CD4-positive, alpha-beta T cell (primary cell): ENCODE data around the gene TECPR2. TPM values are rescaled to one million over a fixed set of nuclear protein-coding genes. Genes with fewer than 3 reads are reported as not detected.

ENCODE experiments used
- ATAC-seq: fragments of 200-7000 bp; cut with Tn5 transposase; one replicate; pipeline ENCODE4 v1.10.0; 2022; ENCODE audit warnings: mild to moderate bottlenecking; ENCODE audit not compliant: poor library complexity
- CTCF ChIA-PET: fragments of 350-600 bp; sonication (Branson Sonifier 250); formaldehyde crosslinking; loops from one replicate; lab custom pipeline; 2021; ENCODE audit warnings: antibody characterized with exemption, inconsistent platforms; lab: Charles Lee
- POLR2A ChIA-PET: fragments of 350-600 bp; sonication (Branson Sonifier 250); formaldehyde crosslinking; loops from one replicate; lab custom pipeline; 2021; ENCODE audit warnings: antibody characterized with exemption, inconsistent platforms; lab: Charles Lee
- DNase-seq, 14 experiments: peaks; one replicate each; pipeline ENCODE4 v3.0.0-alpha.2; 2013 to 2020; ENCODE audit warnings: mixed read lengths in 2 of 14
- H3K27ac ChIP-seq, 2 donors: one replicate each; pipeline versions ENCODE4 v1.5.1 to v1.7.0; 2013; ENCODE audit warnings: low read length in 2 of 2, low read depth in 1 of 2, mild to moderate bottlenecking in 1 of 2
- H3K27me3 ChIP-seq, 2 experiments: 1 replicate in 1 of 2; 2 replicates in 1 of 2; pipeline versions ENCODE4 v1.6.1 to v1.7.0; 2013; ENCODE audit warnings: low read length in 2 of 2, control low read depth in 1 of 2, mild to moderate bottlenecking in 1 of 2, moderate library complexity in 1 of 2; ENCODE audit not compliant: insufficient read depth in 2 of 2, control insufficient read depth in 1 of 2
- H3K36me3 ChIP-seq: one replicate; pipeline ENCODE4 v1.6.1; 2013; ENCODE audit warnings: low read length, control low read depth; ENCODE audit not compliant: insufficient read depth
- H3K4me1 ChIP-seq: one replicate; pipeline ENCODE4 v1.6.1; 2013; ENCODE audit warnings: low read length, control low read depth; ENCODE audit not compliant: insufficient read depth
- H3K4me3 ChIP-seq: one replicate; pipeline ENCODE4 v1.5.1; 2013; ENCODE audit warnings: mild to moderate bottlenecking, low read length, moderate library complexity
- H3K9me3 ChIP-seq, 2 experiments: 1 replicate in 1 of 2; 2 replicates in 1 of 2; pipeline versions ENCODE4 v1.6.1 to v1.7.0; 2013; ENCODE audit warnings: low read length in 2 of 2, mild to moderate bottlenecking in 2 of 2, control low read depth in 1 of 2, moderate library complexity in 1 of 2; ENCODE audit not compliant: control insufficient read depth in 1 of 2, insufficient read depth in 1 of 2
- H3K27ac Mint-ChIP-seq: one replicate; pipeline ENCODE4 v1.8.0; 2020; ENCODE audit warnings: mixed read lengths
- H3K27me3 Mint-ChIP-seq: one replicate; pipeline ENCODE4 v1.8.0; 2021; ENCODE audit warnings: mixed read lengths
- H3K36me3 Mint-ChIP-seq: one replicate; pipeline ENCODE4 v1.8.0; 2021; ENCODE audit warnings: low read depth, mixed read lengths
- H3K4me1 Mint-ChIP-seq: one replicate; pipeline ENCODE4 v1.8.0; 2021; ENCODE audit warnings: low read depth, mixed read lengths
- H3K4me3 Mint-ChIP-seq: one replicate; pipeline ENCODE4 v1.8.0; 2020; ENCODE audit warnings: mild to moderate bottlenecking, mixed read lengths
- H3K9me3 Mint-ChIP-seq: one replicate; pipeline ENCODE4 v1.8.0; 2020; ENCODE audit warnings: mixed read lengths
- CTCF ChIP-seq: fragments of 200-600 bp; IDR thresholded peaks from one replicate; pipeline ENCODE4 v1.8.0; 2022; ENCODE audit warnings: antibody characterized with exemption, mild to moderate bottlenecking
- intact Hi-C, 2 experiments: fragments of 100-400 bp; cut with DNase I in 1 of 2; cut with micrococcal nuclease in 1 of 2; formaldehyde crosslinking; loops; one replicate each; pipeline versions ENCODE4 v1.15.1 to v1.9.0; 2023 to 2025; cut with DNase I, micrococcal nuclease
- total RNA-seq, 174 experiments: library from RNA in 2 of 174; stranded (reverse) in 2 of 174; gene quantifications; one replicate each; pipeline ENCODE4 v1.2.3 and lab custom pipeline; 2021 to 2026

TECPR2 gene
- total RNA-seq, 2 experiments from 2014 or later: 5.0 to 5.4 TPM

- Mint-ChIP-seq H3K4me1 (no peaks in the 10 kb centered on the region), H3K9me3 (no peaks in the 10 kb centered on the region), H3K36me3 (no peaks in the 10 kb centered on the region), H3K4me3 (no peak overlapping the region), H3K27me3 (no peaks in the 10 kb centered on the region), H3K27ac (no peak overlapping the region)
- POLR2A ChIA-PET: no interaction called here
- intact Hi-C loops: no loop called here
- CTCF ChIA-PET: no interaction called here
- ATAC-seq (no peak), DNase-seq (no peak)
- TF ChIP-seq CTCF: no peak
- H3K4me3 ChIP-seq: no peak overlapping the region
- no peaks in the 10 kb centered on the region for H3K9me3 ChIP-seq
- H3K4me1 ChIP-seq: no peaks in the 10 kb centered on the region
- H3K27ac ChIP-seq: no peak overlapping the region
- H3K27me3 ChIP-seq: no peaks in the 10 kb centered on the region
- H3K36me3 ChIP-seq: no peaks in the 10 kb centered on the region
Observed at GRCh38 chr14:102491366-102491765, 128.6 kb downstream of the TECPR2 start.

GRCh38 chr14:102491786-102492530 lies 129.2 kb downstream of the TECPR2 start:
- H3K36me3 Mint-ChIP-seq: no peaks in the 10 kb centered on the region
- no peak for TF ChIP-seq CTCF
- POLR2A ChIA-PET: no interaction called here

GRCh38 chr14:102492531-102492910 lies 129.8 kb downstream of the TECPR2 start:
- DNase-seq (no peak), ATAC-seq (no peak)
- no peak overlapping the region for H3K27ac ChIP-seq
- H3K4me3 ChIP-seq: no peak overlapping the region
- Mint-ChIP-seq H3K4me1 (no peaks in the 10 kb centered on the region), H3K36me3 (no peaks in the 10 kb centered on the region), H3K27me3 (no peaks in the 10 kb centered on the region), H3K4me3 (no peak overlapping the region), H3K27ac (no peak overlapping the region), H3K9me3 (no peaks in the 10 kb centered on the region)
- TF ChIP-seq CTCF: no peak
- intact Hi-C loops: no loop called here
- POLR2A ChIA-PET: no interaction called here
- H3K36me3 ChIP-seq: no peaks in the 10 kb centered on the region
- no peaks in the 10 kb centered on the region for H3K27me3 ChIP-seq
- H3K9me3 ChIP-seq: no peaks in the 10 kb centered on the region
- CTCF ChIA-PET: interaction anchor here (0.6 kb wide), 1 partner anchor 1295 kb away, joined by 3 read pairs; no protein-coding TSS in a partner anchor
- no peaks in the 10 kb centered on the region for H3K4me1 ChIP-seq

More at GRCh38 chr14:102491786-102492530, 129.2 kb downstream of the TECPR2 start:
- Histone ChIP-seq H3K4me1 (no peaks in the 10 kb centered on the region), H3K9me3 (no peaks in the 10 kb centered on the region), H3K27me3 (no peaks in the 10 kb centered on the region), H3K36me3 (no peaks in the 10 kb centered on the region), H3K4me3 (no peak overlapping the region), H3K27ac (no peak overlapping the region)
- Mint-ChIP-seq H3K27ac (no peak overlapping the region), H3K4me1 (no peaks in the 10 kb centered on the region), H3K9me3 (no peaks in the 10 kb centered on the region), H3K4me3 (no peak overlapping the region), H3K27me3 (no peaks in the 10 kb centered on the region)
- no peak for DNase-seq
- ATAC-seq: no peak
- CTCF ChIA-PET: interaction anchor here (0.6 kb wide), 1 partner anchor 1295 kb away, joined by 3 read pairs; no protein-coding TSS in a partner anchor
- intact Hi-C loops: no loop called here
